Neural progenitor cell (in vitro differentiated cells): ENCODE results near the gene CDH18.

Experiments used
- CTCF ChIP-seq: fragments of 200-600 bp; sonication (generic); IDR thresholded peaks from 2 replicates; pipeline ENCODE4 v1.5.1; 2017; ENCODE audit warnings: antibody characterized with exemption, mild to moderate bottlenecking
- EZH2phosphoT487 ChIP-seq: fragments of 200-600 bp; sonication (generic); IDR thresholded peaks from 2 replicates; pipeline ENCODE4 v1.6.1; 2017; ENCODE audit warnings: antibody characterized with exemption

- TF ChIP-seq CTCF (no peak), EZH2phosphoT487 (no peak)
Measured at GRCh38 chr5:19625562-19625961, 362.4 kb downstream of the CDH18 start.
